NB4 (cell line): Measurements from ENCODE around the gene STING1.

Experiments used
- DNase-seq: peaks from one replicate; pipeline ENCODE4 v3.0.0; 2010; ENCODE audit warnings: low read depth
- H3K4me3 ChIP-seq: one replicate; pipeline ENCODE4 v1.5.1; 2011; ENCODE audit warnings: mild to moderate bottlenecking, low read depth, low read length, moderate library complexity
- CTCF ChIP-seq: IDR thresholded peaks from one replicate; pipeline ENCODE4 v1.5.1; 2012; ENCODE audit warnings: low read depth, low read length
- MAX ChIP-seq: IDR thresholded peaks from 2 replicates; pipeline ENCODE4 v1.6.1; 2011; ENCODE audit warnings: low read depth, low read length
- MYC ChIP-seq: IDR thresholded peaks from 2 replicates; pipeline ENCODE4 v1.6.1; 2011; ENCODE audit warnings: low read depth, low read length
- POLR2A ChIP-seq: IDR thresholded peaks from 2 replicates; pipeline ENCODE4 v1.6.1; 2011; ENCODE audit warnings: mild to moderate bottlenecking; ENCODE audit not compliant: insufficient read length; ENCODE audit errors: extremely low read depth

STING1 gene

GRCh38 chr5:139457241-139457640 is 25.3 kb downstream of the STING1 start:
- no peak overlapping the region for H3K4me3 ChIP-seq
- TF ChIP-seq MYC (no peak), MAX (no peak), POLR2A (no peak), CTCF (no peak)
- DNase-seq = no peak

GRCh38 chr5:139456776-139457175 is 25.8 kb downstream of the STING1 start:
- DNase-seq = no peak
- H3K4me3 ChIP-seq = no peak overlapping the region
- TF ChIP-seq POLR2A = no peak
- no peak for TF ChIP-seq MAX
- no peak for TF ChIP-seq CTCF
- TF ChIP-seq MYC = no peak

- H3K4me3 ChIP-seq = no peak overlapping the region
- TF ChIP-seq MYC = no peak
- TF ChIP-seq POLR2A = no peak
- no peak for TF ChIP-seq CTCF
- TF ChIP-seq MAX = no peak
- DNase-seq = no peak
Observed at GRCh38 chr5:139454568-139455290, 27.8 kb downstream of the STING1 start.

GRCh38 chr5:139453683-139454567 is 28.6 kb downstream of the STING1 start:
- TF ChIP-seq POLR2A (no peak), CTCF (no peak)
- no peak for DNase-seq
- no peak overlapping the region for H3K4me3 ChIP-seq

GRCh38 chr5:139451878-139452660 is 30.5 kb downstream of the STING1 start:
- no peak for DNase-seq
- H3K4me3 ChIP-seq = no peak overlapping the region
- TF ChIP-seq POLR2A = no peak
- TF ChIP-seq CTCF = no peak
- TF ChIP-seq MAX = no peak
- TF ChIP-seq MYC = no peak
